ENCODE results near the gene FPGT.

DNA sequence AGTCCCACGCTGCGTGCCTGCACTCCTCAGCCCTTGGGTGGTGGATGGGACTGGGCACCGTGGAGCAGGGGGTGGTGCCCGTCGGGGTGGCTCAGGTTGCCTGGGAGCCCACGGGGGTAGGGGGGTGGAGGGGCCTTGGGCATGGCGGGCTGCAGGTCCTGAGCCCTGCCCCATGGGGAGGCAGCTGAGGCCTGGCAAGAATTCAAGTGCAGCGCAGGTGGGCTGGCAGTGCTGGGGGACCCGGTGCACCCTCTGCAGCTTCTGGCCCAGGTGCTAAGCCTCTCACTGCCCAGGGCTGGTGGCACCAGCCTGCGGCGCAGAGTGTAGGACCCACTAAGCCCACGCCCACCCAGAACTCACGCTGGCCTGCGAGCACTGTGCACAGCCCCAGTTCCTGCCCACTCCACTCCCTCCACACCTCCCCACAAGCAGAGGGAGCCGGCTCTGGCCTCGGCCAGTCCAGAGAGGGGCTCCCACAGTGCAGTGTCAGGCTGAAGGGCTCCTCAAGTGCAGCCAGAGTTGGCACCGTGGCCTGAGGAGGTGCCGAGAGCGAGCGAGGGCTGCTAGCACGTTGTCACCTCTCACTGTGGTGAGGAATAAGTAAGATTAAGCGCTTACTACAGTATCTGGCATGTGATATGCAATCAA, 50.0 kb downstream of the FPGT start:
- TF ChIP-seq, protein P1, sequence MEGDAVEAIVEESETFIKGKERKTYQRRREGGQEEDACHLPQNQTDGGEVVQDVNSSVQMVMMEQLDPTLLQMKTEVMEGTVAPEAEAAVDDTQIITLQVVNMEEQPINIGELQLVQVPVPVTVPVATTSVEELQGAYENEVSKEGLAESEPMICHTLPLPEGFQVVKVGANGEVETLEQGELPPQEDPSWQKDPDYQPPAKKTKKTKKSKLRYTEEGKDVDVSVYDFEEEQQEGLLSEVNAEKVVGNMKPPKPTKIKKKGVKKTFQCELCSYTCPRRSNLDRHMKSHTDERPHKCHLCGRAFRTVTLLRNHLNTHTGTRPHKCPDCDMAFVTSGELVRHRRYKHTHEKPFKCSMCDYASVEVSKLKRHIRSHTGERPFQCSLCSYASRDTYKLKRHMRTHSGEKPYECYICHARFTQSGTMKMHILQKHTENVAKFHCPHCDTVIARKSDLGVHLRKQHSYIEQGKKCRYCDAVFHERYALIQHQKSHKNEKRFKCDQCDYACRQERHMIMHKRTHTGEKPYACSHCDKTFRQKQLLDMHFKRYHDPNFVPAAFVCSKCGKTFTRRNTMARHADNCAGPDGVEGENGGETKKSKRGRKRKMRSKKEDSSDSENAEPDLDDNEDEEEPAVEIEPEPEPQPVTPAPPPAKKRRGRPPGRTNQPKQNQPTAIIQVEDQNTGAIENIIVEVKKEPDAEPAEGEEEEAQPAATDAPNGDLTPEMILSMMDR (IDR thresholded peaks at IDR 0.05; ENCODE audit: extremely low read depth in 1 of 2, insufficient read depth in 1 of 2, low read depth in 1 of 2, low read length in 2 of 2): no peak
- TF ChIP-seq POLR2AphosphoS5 (IDR thresholded peaks at IDR 0.05; ENCODE audit: insufficient read depth, low read depth, low read length): no peak
- TF ChIP-seq POLR2A (IDR thresholded peaks at IDR 0.05; ENCODE audit: low read depth, low read length): no peak
- no peak for TF ChIP-seq EZH2 (IDR thresholded peaks at IDR 0.05; ENCODE audit: borderline replicate concordance, low read depth, low read length, severe bottlenecking)
- no peak for TF ChIP-seq JUN (IDR thresholded peaks at IDR 0.05; ENCODE audit: borderline replicate concordance, insufficient read depth, insufficient read length, low read depth)
- no peak for TF ChIP-seq FOS (IDR thresholded peaks at IDR 0.05; ENCODE audit: borderline replicate concordance, insufficient read depth, low read length)

Measured in endothelial cell of umbilical vein (primary cell).